Stimulated activated CD8-positive, alpha-beta memory T cell treated with anti-CD3 and anti-CD28 coated beads, Interleukin-4, amount 100 ng/mL, for 48 hours (primary cell): ENCODE data around the gene FNBP1.
"Not testable (repeated sequence)": the region's sequence is repeated elsewhere in the genome, so short reads cannot be mapped to it uniquely, and the experiment has no call there.

Source experiments
- DNase-seq: peaks from one replicate; pipeline ENCODE4 v3.0.0-alpha.2; 2020

FNBP1 gene

GRCh38 chr9:129910628-129911567, 132.1 kb downstream of the FNBP1 start:
- no peak for DNase-seq

GRCh38 chr9:129909851-129910250, 133.1 kb downstream of the FNBP1 start:
- DNase-seq, result no peak

- DNase-seq, result no peak
These were observed 134.1 kb downstream of the FNBP1 start for GRCh38 chr9:129908906-129909305.

- no peak for DNase-seq
These were observed 135.8 kb downstream of the FNBP1 start for GRCh38 chr9:129907201-129907600.

GRCh38 chr9:129906298-129906697, 136.7 kb downstream of the FNBP1 start:
- no peak for DNase-seq

GRCh38 chr9:129904734-129905133, 138.3 kb downstream of the FNBP1 start:
- no peak for DNase-seq

- no peak for DNase-seq
These were observed 140.3 kb downstream of the FNBP1 start for GRCh38 chr9:129902740-129903134.

- DNase-seq, result no peak
These were observed 140.8 kb downstream of the FNBP1 start for GRCh38 chr9:129901993-129902739.

- DNase-seq, result no peak
These were observed 142.5 kb downstream of the FNBP1 start for GRCh38 chr9:129900263-129901027.

GRCh38 chr9:129899620-129900019, 143.4 kb downstream of the FNBP1 start:
- no peak for DNase-seq

GRCh38 chr9:129898185-129898584, 144.8 kb downstream of the FNBP1 start:
- no peak for DNase-seq

GRCh38 chr9:129897263-129897662, 145.7 kb downstream of the FNBP1 start:
- DNase-seq, result no peak

- peak; percentile 55 for DNase-seq
These were observed 147.4 kb downstream of the FNBP1 start for GRCh38 chr9:129895376-129896268.

GRCh38 chr9:129894120-129894823, 148.7 kb downstream of the FNBP1 start:
- no peak for DNase-seq

- DNase-seq, result no peak
These were observed 151.4 kb downstream of the FNBP1 start for GRCh38 chr9:129891569-129891968.

- not testable (repeated sequence) for DNase-seq
These were observed 152.2 kb downstream of the FNBP1 start for GRCh38 chr9:129890718-129891299.

- peak; percentile 85 for DNase-seq
These were observed 152.9 kb downstream of the FNBP1 start for GRCh38 chr9:129889941-129890717.

- peak; percentile 65 for DNase-seq
These were observed 153.7 kb downstream of the FNBP1 start for GRCh38 chr9:129889122-129889940.
